H1 (cell line): ENCODE results near the gene DENND2A. TPM values are rescaled to one million over a fixed set of nuclear protein-coding genes. Genes with fewer than 3 reads are reported as not detected.

ENCODE experiments used
- CTCF ChIA-PET: fragments of 300-600 bp; sonication (Branson Sonifier 250); formaldehyde crosslinking; loops from one replicate; lab custom pipeline; 2021; ENCODE audit not compliant: partially characterized antibody; lab: Charles Lee
- POLR2A ChIA-PET: fragments of 300-600 bp; sonication (Branson Sonifier 250); formaldehyde crosslinking; loops from one replicate; lab custom pipeline; 2021; ENCODE audit warnings: inconsistent platforms; ENCODE audit not compliant: partially characterized antibody; lab: Charles Lee
- DNase-seq, 2 experiments: peaks; one replicate each; pipeline versions ENCODE4 v3.0.0 to v3.0.0-alpha.2; 2010 to 2022; ENCODE audit warnings: low spot score in 2 of 2, low read depth in 1 of 2, mixed read lengths in 1 of 2
- FAIRE-seq: peaks from 2 replicates; lab custom pipeline; 2011; peaks lifted over from hg19 to GRCh38; lab: Jason Lieb, UNC
- H2AFZ ChIP-seq: 2 replicates; pipeline ENCODE4 v1.8.1; 2012; ENCODE audit warnings: low read length, inconsistent platforms
- H2AK5ac ChIP-seq: 2 replicates; pipeline ENCODE4 v1.6.1; 2013; ENCODE audit warnings: low read depth, low read length
- H2BK120ac ChIP-seq: replicated peaks from 2 replicates; pipeline ENCODE3; 2013; ENCODE audit warnings: low read depth, low read length, inconsistent platforms
- H2BK12ac ChIP-seq: 2 replicates; pipeline ENCODE4 v1.6.1; 2013; ENCODE audit warnings: low read depth, low read length
- H2BK15ac ChIP-seq: 2 replicates; pipeline ENCODE4 v1.6.1; 2013; ENCODE audit warnings: low read length
- H2BK20ac ChIP-seq: 2 replicates; pipeline ENCODE4 v1.6.1; 2013; ENCODE audit warnings: low read length
- H2BK5ac ChIP-seq: 2 replicates; pipeline ENCODE4 v1.6.1; 2013; ENCODE audit warnings: low read depth, low read length
- H3K14ac ChIP-seq: 2 replicates; pipeline ENCODE4 v1.6.1; 2013; ENCODE audit warnings: inconsistent platforms; ENCODE audit not compliant: insufficient read length
- H3K18ac ChIP-seq: 2 replicates; pipeline ENCODE4 v1.6.1; 2013; ENCODE audit warnings: low read length; ENCODE audit errors: extremely low read depth
- H3K23ac ChIP-seq: 2 replicates; pipeline ENCODE4 v1.6.1; 2013; ENCODE audit warnings: inconsistent platforms; ENCODE audit not compliant: insufficient read length
- H3K23me2 ChIP-seq: 2 replicates; pipeline ENCODE4 v1.6.1; 2013; ENCODE audit warnings: low read depth, low read length
- H3K27ac ChIP-seq: 2 replicates; pipeline ENCODE4 v1.6.1; 2011; ENCODE audit warnings: low read depth, low read length, inconsistent platforms
- H3K27me3 ChIP-seq, 4 experiments: replicated peaks in 1 of 4; 1 replicate in 1 of 4; 2 replicates in 3 of 4; pipeline versions ENCODE4 v1.6.1 to v1.8.1; 2011 to 2013; ENCODE audit warnings: low read length in 3 of 4, mild to moderate bottlenecking in 3 of 4, inconsistent platforms in 2 of 4, mixed read lengths in 2 of 4, moderate library complexity in 1 of 4; ENCODE audit not compliant: control insufficient read depth in 3 of 4, insufficient read depth in 3 of 4; ENCODE audit errors: extremely low read depth in 1 of 4
- H3K36me3 ChIP-seq, 4 experiments: 2 replicates each; pipeline versions ENCODE4 v1.6.1 to v1.8.1; 2011 to 2013; ENCODE audit warnings: mild to moderate bottlenecking in 4 of 4, low read length in 3 of 4, moderate library complexity in 2 of 4, control low read depth in 1 of 4, inconsistent platforms in 1 of 4; ENCODE audit not compliant: insufficient read depth in 4 of 4, control insufficient read depth in 2 of 4
- H3K4ac ChIP-seq: replicated peaks from 2 replicates; pipeline ENCODE3; 2013; ENCODE audit warnings: low read length, low read depth, mixed read lengths, inconsistent platforms; ENCODE audit not compliant: insufficient read length
- H3K4me1 ChIP-seq, 4 experiments: replicated peaks in 1 of 4; 1 replicate in 1 of 4; 2 replicates in 3 of 4; pipeline versions ENCODE4 v1.6.1 to v1.8.1; 2011 to 2013; ENCODE audit warnings: low read length in 3 of 4, inconsistent platforms in 2 of 4, mixed read lengths in 1 of 4; ENCODE audit not compliant: insufficient read depth in 4 of 4, control insufficient read depth in 3 of 4
- H3K4me2 ChIP-seq, 2 experiments: 2 replicates each; pipeline versions ENCODE4 v1.6.1 to v1.8.1; 2011 to 2013; ENCODE audit warnings: low read depth in 2 of 2, low read length in 2 of 2, control low read depth in 1 of 2, inconsistent platforms in 1 of 2, mild to moderate bottlenecking in 1 of 2; ENCODE audit not compliant: insufficient read depth in 1 of 2
- H3K4me3 ChIP-seq, 4 experiments: fragments of 200-600, 300-600 bp in 1 of 4; sonication (generic), shearing (Covaris generic), sonication (Bioruptor Twin) in 1 of 4; 2 replicates each; pipeline versions ENCODE4 v1.5.1 to v1.8.1; 2011 to 2016; ENCODE audit warnings: low read length in 4 of 4, low read depth in 3 of 4, control low read depth in 2 of 4, inconsistent platforms in 2 of 4, mild to moderate bottlenecking in 2 of 4, mixed read lengths in 1 of 4, moderate library complexity in 1 of 4; ENCODE audit not compliant: insufficient read depth in 2 of 4; ENCODE audit errors: extremely low read depth in 1 of 4
- H3K56ac ChIP-seq: replicated peaks from 2 replicates; pipeline ENCODE3; 2013; ENCODE audit warnings: low read depth, mild to moderate bottlenecking, mixed read lengths, low read length, inconsistent platforms; ENCODE audit not compliant: insufficient read length
- H3K79me1 ChIP-seq: 2 replicates; pipeline ENCODE4 v1.6.1; 2013; ENCODE audit warnings: low read depth, low read length, control low read depth
- H3K79me2 ChIP-seq, 2 experiments: 2 replicates each; pipeline versions ENCODE4 v1.6.1 to v1.8.1; 2012 to 2013; ENCODE audit warnings: low read length in 2 of 2, mild to moderate bottlenecking in 2 of 2, inconsistent platforms in 1 of 2; ENCODE audit not compliant: insufficient read depth in 2 of 2, control insufficient read depth in 1 of 2
- H3K9ac ChIP-seq, 4 experiments: replicated peaks in 1 of 4; 1 replicate in 1 of 4; 2 replicates in 3 of 4; pipeline versions ENCODE4 v1.6.1 to v1.8.1; 2011 to 2013; ENCODE audit warnings: low read depth in 3 of 4, low read length in 3 of 4, control low read depth in 2 of 4, mild to moderate bottlenecking in 2 of 4, moderate library complexity in 2 of 4, inconsistent platforms in 1 of 4; ENCODE audit errors: extremely low read depth in 1 of 4
- H3K9me3 ChIP-seq, 2 experiments: 2 replicates each; pipeline versions ENCODE4 v1.6.1 to v1.8.1; 2012 to 2013; ENCODE audit warnings: mild to moderate bottlenecking in 2 of 2, moderate library complexity in 2 of 2, control low read depth in 1 of 2, inconsistent platforms in 1 of 2, low read depth in 1 of 2, low read length in 1 of 2, mixed read lengths in 1 of 2; ENCODE audit not compliant: insufficient read depth in 2 of 2
- H4K20me1 ChIP-seq, 2 experiments: replicated peaks in 1 of 2; 2 replicates each; pipeline versions ENCODE3 to v1.8.1; 2011 to 2013; ENCODE audit warnings: inconsistent platforms in 2 of 2, low read length in 2 of 2, mild to moderate bottlenecking in 1 of 2; ENCODE audit not compliant: insufficient read depth in 2 of 2, control insufficient read depth in 1 of 2
- H4K5ac ChIP-seq: 2 replicates; pipeline ENCODE4 v1.6.1; 2013; ENCODE audit warnings: low read length, low read depth, mixed read lengths, inconsistent platforms; ENCODE audit not compliant: insufficient read length
- H4K8ac ChIP-seq: 2 replicates; pipeline ENCODE4 v1.8.0; 2013; ENCODE audit warnings: mild to moderate bottlenecking, moderate library complexity, low read length, inconsistent platforms; ENCODE audit not compliant: insufficient read depth; ENCODE audit errors: extremely low read depth
- H4K91ac ChIP-seq: replicated peaks from 2 replicates; pipeline ENCODE3; 2013; ENCODE audit warnings: low read length, mixed read lengths, inconsistent platforms; ENCODE audit not compliant: insufficient read length
- BCL11A ChIP-seq, 2 experiments: IDR thresholded peaks; one replicate each; pipeline ENCODE4 v1.6.1; 2011; ENCODE audit warnings: low read depth in 2 of 2, low read length in 2 of 2, mild to moderate bottlenecking in 2 of 2
- CBX5 ChIP-seq: fragments of 300-800, 300-1000 bp; sonication (generic); IDR thresholded peaks from 2 replicates; pipeline ENCODE4 v1.7.1; 2016; ENCODE audit warnings: antibody characterized with exemption, low read length, low read depth
- CBX8 ChIP-seq: fragments of 300-800, 300-1000 bp; sonication (generic); IDR thresholded peaks from 2 replicates; pipeline ENCODE4 v1.7.1; 2016; ENCODE audit warnings: low read depth, low read length, borderline replicate concordance
- CTBP2 ChIP-seq: IDR thresholded peaks from 2 replicates; pipeline ENCODE4 v1.7.0; 2011; ENCODE audit warnings: borderline replicate concordance, mild to moderate bottlenecking, moderate library complexity, mixed read lengths, low read length; ENCODE audit not compliant: insufficient read depth, insufficient read length
- EP300 ChIP-seq, 2 experiments: IDR thresholded peaks; 1 replicate in 1 of 2; 2 replicates in 1 of 2; pipeline ENCODE4 v1.6.1; 2011 to 2012; ENCODE audit warnings: low read depth in 2 of 2, low read length in 2 of 2, mild to moderate bottlenecking in 2 of 2, borderline replicate concordance in 1 of 2, inconsistent platforms in 1 of 2, moderate library complexity in 1 of 2
- EZH2 ChIP-seq: fragments of 200-600 bp; sonication (generic); IDR thresholded peaks from 2 replicates; pipeline ENCODE4 v1.7.1; 2012; ENCODE audit warnings: low read depth, mild to moderate bottlenecking, moderate library complexity, low read length, inconsistent platforms; ENCODE audit not compliant: severe bottlenecking
- HDAC6 ChIP-seq: IDR thresholded peaks from one replicate; pipeline ENCODE4 v1.7.1; 2012; ENCODE audit warnings: low read depth, mild to moderate bottlenecking, inconsistent platforms, low read length, moderate library complexity
- RNF2 ChIP-seq: fragments of 200-900, 300-1000 bp; sonication (generic); IDR thresholded peaks from 2 replicates; pipeline ENCODE4 v1.7.1; 2016; ENCODE audit warnings: borderline replicate concordance, low read depth, mild to moderate bottlenecking, antibody characterized with exemption, low read length; ENCODE audit not compliant: poor library complexity, severe bottlenecking; ENCODE audit errors: missing control alignments
- RXRA ChIP-seq: IDR thresholded peaks from 2 replicates; pipeline ENCODE4 v1.6.1; 2011; ENCODE audit warnings: low read depth, mild to moderate bottlenecking, low read length, moderate library complexity; ENCODE audit not compliant: insufficient read depth
- SAP30 ChIP-seq: fragments of 300-600 bp; sonication (generic); IDR thresholded peaks from 2 replicates; pipeline ENCODE4 v1.7.1; 2012; ENCODE audit warnings: low read length, moderate library complexity, mild to moderate bottlenecking, inconsistent platforms; ENCODE audit not compliant: insufficient read depth, insufficient replicate concordance
- SIN3A ChIP-seq, 2 experiments: IDR thresholded peaks in 1 of 2; conservative IDR thresholded peaks in 1 of 2; 2 replicates each; pipeline ENCODE4 v1.6.1; 2011 to 2012; ENCODE audit warnings: low read length in 2 of 2, improper control_type of control experiment in 1 of 2, low read depth in 1 of 2, mild to moderate bottlenecking in 1 of 2
- SP4 ChIP-seq: IDR thresholded peaks from 2 replicates; pipeline ENCODE4 v1.6.1; 2012; ENCODE audit warnings: low read length, inconsistent platforms
- ZNF274 ChIP-seq: IDR thresholded peaks from 2 replicates; pipeline ENCODE4 v1.7.0; 2012; ENCODE audit warnings: low read length, borderline replicate concordance; ENCODE audit errors: extremely low read depth
- WGBS, 2 experiments: shearing (Covaris generic) in 1 of 2; methylation state at CpG; one replicate each; pipeline versions ENCODE4 v1.1.6 to v1.1.7; 2013 to 2015; ENCODE audit warnings: low lambda C conversion rate in 2 of 2, mixed read lengths in 2 of 2, inconsistent platforms in 1 of 2, low coverage in 1 of 2, missing lambda C conversion rate in 1 of 2; ENCODE audit not compliant: insufficient replicate concordance in 2 of 2, insufficient coverage in 1 of 2, insufficient read length in 1 of 2; ENCODE audit errors: extremely low coverage in 1 of 2, missing lambda C conversion rate in 1 of 2; 5-methylcytosine and 5-hydroxymethylcytosine counted together
- polyA plus RNA-seq, 7 experiments: library from polyadenylated mRNA; depleted of rRNA in 3 of 7; stranded (reverse) in 5 of 7; unstranded in 2 of 7; fragments of >200 nt in 5 of 7; fragments of 200-250 nt in 2 of 7; gene quantifications; 1 replicate in 5 of 7; 2 replicates in 1 of 7; 4 replicates in 1 of 7; pipeline versions ENCODE4 v1.2.1 to v1.2.3, GENCODE V29; 2011 to 2013; ENCODE audit warnings: missing spikeins in 2 of 7, mixed read lengths in 2 of 7
- total RNA-seq: library from RNA; stranded (reverse); fragmentation: NEBNext Ultra II Directional; extraction: Animal tissue kit (Norgen Biotek cat#: 25700); gene quantifications from 2 replicates; pipeline ENCODE4 v1.2.1, GENCODE V29; 2021

Gene DENND2A
- total and polyA plus RNA-seq, 2 of the 8 experiments (the other 6 are each of a cell fraction or from before 2014, with no cell fraction given), result 5.0 to 13.0 TPM

DNA sequence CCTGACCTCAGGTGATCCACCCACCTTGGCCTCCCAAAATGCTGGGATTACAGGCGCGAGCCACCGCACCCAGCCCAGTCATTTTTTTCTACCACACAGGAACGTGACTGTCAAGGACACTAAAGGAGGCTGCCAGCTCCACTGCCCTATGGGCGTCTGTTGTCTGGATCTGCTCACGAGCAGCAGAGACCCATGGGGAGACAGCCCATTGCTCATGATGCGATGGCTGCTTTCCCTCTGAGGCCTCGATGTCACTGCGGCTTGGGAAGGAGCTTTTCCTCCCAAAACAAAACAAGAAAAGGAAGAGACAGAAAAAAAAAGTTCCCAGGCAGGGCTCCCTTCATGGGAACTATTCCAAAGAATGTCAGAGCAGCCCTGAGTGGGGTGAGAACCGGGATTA, 70.5 kb downstream of the DENND2A start:
- Histone ChIP-seq H3K4me1 (no peaks in the 10 kb centered on the region), H3K27me3 (no peaks in the 10 kb centered on the region), H2AK5ac (no peak overlapping the region), H2BK120ac (no peak overlapping the region), H3K4me3 (no peak overlapping the region), H3K27ac (no peak overlapping the region), H3K18ac (no peak overlapping the region), H3K14ac (no peak overlapping the region), H3K36me3 (no peaks in the 10 kb centered on the region), H3K9ac (no peak overlapping the region), H3K23me2 (no peaks in the 10 kb centered on the region), H4K20me1 (no peaks in the 10 kb centered on the region), H3K4me2 (no peak overlapping the region), H2BK5ac (no peak overlapping the region), H3K4ac (no peak overlapping the region), H2BK20ac (no peak overlapping the region), H2BK12ac (no peak overlapping the region), H4K91ac (no peak overlapping the region), H3K56ac (no peak overlapping the region), H3K23ac (no peak overlapping the region), H2AFZ (no peak overlapping the region), H4K8ac (no peak overlapping the region), H4K5ac (no peak overlapping the region), H3K79me1 (no peaks in the 10 kb centered on the region), H3K79me2 (no peaks in the 10 kb centered on the region), H2BK15ac (no peak overlapping the region), H3K9me3 (no peaks in the 10 kb centered on the region)
- ChIA-PET CTCF (interaction anchor here (0.7 to 2.2 kb wide), 4 partner anchors 71 to 170 kb away, joined by 3 to 9 read pairs (median 4); no protein-coding TSS in a partner anchor), POLR2A (no interaction called here)
- TF ChIP-seq HDAC6 (no peak), EZH2 (no peak), SIN3A (conservative IDR thresholded peaks at IDR 0.05 in 1 of 2, IDR thresholded peaks at IDR 0.05 in 1 of 2; ENCODE audit: low read depth in 1 of 2, low read length in 2 of 2) (no peak), CBX5 (no peak), ZNF274 (no peak), RNF2 (no peak), SAP30 (no peak), SP4 (no peak), CBX8 (no peak), RXRA (no peak), CTBP2 (no peak), BCL11A (IDR thresholded peaks at IDR 0.05; ENCODE audit: low read depth in 2 of 2, low read length in 2 of 2) (no peak), EP300 (IDR thresholded peaks at IDR 0.05; ENCODE audit: borderline replicate concordance in 1 of 2, low read depth in 2 of 2, low read length in 2 of 2) (no peak)
- DNase-seq (no peak), FAIRE-seq (no peak)
- 97% methylated on average over 10 of the region's 10 CpGs; no CpG with 5 or more reads in 1 of the 2 experiments for WGBS, 2 experiments
